HepG2 (cell line): Measurements from ENCODE around the gene EEPD1. TPM values are rescaled to one million over a fixed set of nuclear protein-coding genes. Genes with fewer than 3 reads are reported as not detected.

Experiments used
- ATAC-seq: fragments of 200-7000 bp; cut with Tn5 transposase; 3 replicates; pipeline ENCODE4 v1.9.1; 2020; ENCODE audit warnings: mild to moderate bottlenecking, moderate library complexity
- BruUV-seq: library from RNA; stranded (reverse); fragments of 400-500 nt; replicated peaks from 2 replicates; lab custom pipeline; 2021; lab: Mats Ljungman, UMichigan
- CTCF ChIA-PET: fragments of 300-600 bp; formaldehyde crosslinking; extraction: SDS; loops from one replicate; lab custom pipeline; 2021; ENCODE audit warnings: low total read pairs, inconsistent platforms, low intra/inter-chr PET ratio; lab: Yijun Ruan, JAX
- POLR2A ChIA-PET: fragments of 350-600 bp; sonication (Branson Sonifier 250); formaldehyde crosslinking; loops from one replicate; lab custom pipeline; 2020; ENCODE audit warnings: antibody characterized with exemption, inconsistent platforms; lab: Yijun Ruan, JAX
- DNase-seq: peaks from one replicate; pipeline ENCODE4 v3.0.0-alpha.2; 2015; ENCODE audit warnings: low spot score
- FAIRE-seq: peaks from 3 replicates; lab custom pipeline; 2011; peaks lifted over from hg19 to GRCh38; lab: Jason Lieb, UNC
- H2AFZ ChIP-seq: one replicate; pipeline ENCODE4 v1.6.1; 2011; ENCODE audit warnings: low read length, inconsistent platforms
- H3K27ac ChIP-seq: fragments of 300-600 bp; 3 replicates; pipeline ENCODE4 v1.8.0; 2011; ENCODE audit warnings: mixed run types, mild to moderate bottlenecking, mixed read lengths, low read length, inconsistent platforms; ENCODE audit not compliant: insufficient read depth; ENCODE audit errors: extremely low read length
- H3K27me3 ChIP-seq, 2 experiments: fragments of 200-600 bp in 1 of 2; 2 replicates in 1 of 2; 3 replicates in 1 of 2; pipeline versions ENCODE4 v1.6.0 to v1.8.0; 2011; ENCODE audit warnings: low read length in 2 of 2, mild to moderate bottlenecking in 2 of 2, moderate library complexity in 2 of 2, inconsistent platforms in 1 of 2; ENCODE audit not compliant: insufficient read depth in 2 of 2, control insufficient read depth in 1 of 2
- H3K36me3 ChIP-seq, 2 experiments: fragments of 200-600 bp in 1 of 2; replicated peaks in 1 of 2; 2 replicates in 1 of 2; 3 replicates in 1 of 2; pipeline versions ENCODE4 v1.5.1 to v1.8.0; 2011; ENCODE audit warnings: low read length in 2 of 2, inconsistent platforms in 1 of 2; ENCODE audit not compliant: insufficient read depth in 2 of 2, control insufficient read depth in 1 of 2
- H3K4me1 ChIP-seq: 2 replicates; pipeline ENCODE4 v1.5.1; 2012; ENCODE audit warnings: low read length, inconsistent platforms; ENCODE audit not compliant: insufficient read depth
- H3K4me2 ChIP-seq: 2 replicates; pipeline ENCODE4 v1.6.0; 2011; ENCODE audit warnings: low read depth, low read length, inconsistent platforms
- H3K4me3 ChIP-seq, 3 experiments: fragments of 200-600 bp in 1 of 3; sonication (generic), shearing (Covaris generic) in 1 of 3; replicated peaks in 1 of 3; 2 replicates each; pipeline ENCODE4 v1.5.1; 2011 to 2016; ENCODE audit warnings: low read length in 3 of 3, inconsistent platforms in 2 of 3, low read depth in 2 of 3, mild to moderate bottlenecking in 2 of 3, control low read depth in 1 of 3, mixed read lengths in 1 of 3; ENCODE audit not compliant: insufficient read depth in 1 of 3
- H3K79me2 ChIP-seq: one replicate; pipeline ENCODE4 v1.6.1; 2011; ENCODE audit warnings: low read length, inconsistent platforms; ENCODE audit not compliant: insufficient read depth
- H3K9ac ChIP-seq: 2 replicates; pipeline ENCODE4 v1.6.0; 2011; ENCODE audit warnings: mild to moderate bottlenecking, low read depth, low read length, inconsistent platforms; ENCODE audit not compliant: insufficient read depth
- H3K9me3 ChIP-seq: 2 replicates; pipeline ENCODE4 v1.5.1; 2012; ENCODE audit warnings: mild to moderate bottlenecking, low read length
- H4K20me1 ChIP-seq: 2 replicates; pipeline ENCODE4 v1.6.0; 2011; ENCODE audit warnings: inconsistent platforms, mild to moderate bottlenecking, low read length, moderate library complexity; ENCODE audit not compliant: insufficient read depth
- ELF3 ChIP-seq: IDR thresholded peaks from 2 replicates; pipeline ENCODE4 v1.6.1; 2016; ENCODE audit warnings: missing genetic modification reagents, missing compliant biosample characterization
- ELF4 ChIP-seq: sonication (generic); formaldehyde crosslinking; IDR thresholded peaks from 2 replicates; pipeline ENCODE4 v1.5.0; 2020; ENCODE audit warnings: missing genetic modification reagents, mild to moderate bottlenecking, moderate library complexity, borderline replicate concordance
- HDAC6 ChIP-seq: fragments of 200-600 bp; sonication (generic); IDR thresholded peaks from 2 replicates; pipeline ENCODE4 v1.7.0; 2017; ENCODE audit warnings: mild to moderate bottlenecking, antibody characterized with exemption, low read length, low read depth
- HNRNPH1 ChIP-seq: fragments of 200-400 bp; formaldehyde crosslinking; optimal IDR thresholded peaks from 2 replicates; pipeline ENCODE3; 2017; ENCODE audit warnings: mild to moderate bottlenecking, low read depth, low read length
- KAT2B ChIP-seq: fragments of 150-350 bp; IDR thresholded peaks from 2 replicates; pipeline ENCODE4 v1.6.1; 2014; ENCODE audit warnings: low read depth, low read length, borderline replicate concordance
- NRL ChIP-seq: sonication (generic); formaldehyde crosslinking; IDR thresholded peaks from 2 replicates; pipeline ENCODE4 v1.5.0; 2020; ENCODE audit warnings: missing genetic modification reagents, mild to moderate bottlenecking, moderate library complexity, borderline replicate concordance
- PBX3 ChIP-seq: sonication (generic); formaldehyde crosslinking; IDR thresholded peaks from 2 replicates; pipeline ENCODE4 v1.8.1; 2023; ENCODE audit warnings: missing genetic modification reagents, inconsistent platforms, borderline replicate concordance
- SRSF1 ChIP-seq: fragments of 200-400 bp; formaldehyde crosslinking; optimal IDR thresholded peaks from 2 replicates; pipeline ENCODE3; 2017; ENCODE audit warnings: mild to moderate bottlenecking, low read depth, low read length, moderate library complexity
- TAF15 ChIP-seq: fragments of 200-400 bp; formaldehyde crosslinking; IDR thresholded peaks from one replicate; pipeline ENCODE4 v1.6.1; 2018; ENCODE audit warnings: mild to moderate bottlenecking, low read depth, low read length; ENCODE audit not compliant: poor library complexity, severe bottlenecking
- ZBTB34 ChIP-seq: sonication (generic); formaldehyde crosslinking; IDR thresholded peaks from 2 replicates; pipeline ENCODE4 v1.8.0; 2022; ENCODE audit warnings: mild to moderate bottlenecking, missing genetic modification reagents
- ZFP36 ChIP-seq: fragments of 150-350 bp; IDR thresholded peaks from 2 replicates; pipeline ENCODE4 v1.6.1; 2018; ENCODE audit warnings: borderline replicate concordance, low read length, low read depth; ENCODE audit not compliant: partially characterized antibody
- ZNF451 ChIP-seq: sonication (generic); formaldehyde crosslinking; IDR thresholded peaks from 2 replicates; pipeline ENCODE4 v1.5.0; 2020; ENCODE audit warnings: mild to moderate bottlenecking, missing genetic modification reagents
- ZNF776 ChIP-seq: sonication (generic); formaldehyde crosslinking; IDR thresholded peaks from 2 replicates; pipeline ENCODE4 v1.4.0; 2020; ENCODE audit warnings: mild to moderate bottlenecking, missing genetic modification reagents
- WGBS: methylation state at CpG from one replicate; pipeline ENCODE4 v1.1.6; 2017; ENCODE audit warnings: low lambda C conversion rate; 5-methylcytosine and 5-hydroxymethylcytosine counted together
- in situ Hi-C: cut with HindIII; loops from 2 replicates; pipeline ENCODE4 v1.10.0; 2017; ENCODE audit warnings: low pct_unique_long_range_greater_than_20kb; ENCODE audit not compliant: extremely low pct_ligation_motif_present
- intact Hi-C: fragments of 100-400 bp; cut with micrococcal nuclease; formaldehyde crosslinking; loops from one replicate; pipeline ENCODE4 v1.10.0; 2022; ENCODE audit not compliant: unreplicated experiment
- polyA plus RNA-seq, 8 experiments: library from polyadenylated mRNA; depleted of rRNA in 3 of 8; stranded (reverse) in 7 of 8; unstranded in 1 of 8; fragments of >200 nt; fragmentation: Illumina TruSeq in 4 of 8; extraction: Trizol in 4 of 8; gene quantifications; 2 replicates each; pipeline versions ENCODE4 v1.2.1 to v1.2.3, GENCODE V29; 2011 to 2016; ENCODE audit warnings: low read depth in 4 of 8, missing spikeins in 1 of 8, mixed read lengths in 1 of 8; ENCODE audit not compliant: insufficient read depth in 1 of 8
- total RNA-seq, 5 experiments: library from RNA; depleted of rRNA; stranded (reverse); fragments of >200 nt; fragmentation: Illumina TruSeq; extraction: Trizol; gene quantifications; 2 replicates each; pipeline ENCODE4 v1.2.3, GENCODE V29; 2016; ENCODE audit warnings: low read depth in 1 of 5
- TF ChIP-seq, protein P1 (sequence below): sonication (generic); formaldehyde crosslinking; IDR thresholded peaks from 2 replicates; pipeline ENCODE4 v1.5.0; 2020; ENCODE audit warnings: mild to moderate bottlenecking, low read depth, missing genetic modification reagents, borderline replicate concordance

The EEPD1 gene
- total and polyA plus RNA-seq, 2 of the 13 experiments (the other 11 are each of a cell fraction or from before 2014, with no cell fraction given): 10.1 to 16.4 TPM

GRCh38 chr7:36204929-36205635, 52.0 kb downstream of the EEPD1 start:
- no peak overlapping the region for H3K4me2 ChIP-seq
- H3K9ac ChIP-seq: no peak overlapping the region
- H3K79me2 ChIP-seq: peaks cover 16% of the 10 kb centered on the region
- 91% methylated on average over 6 of the region's 6 CpGs for WGBS
- intact Hi-C loops (no loop called here), in situ Hi-C loops (no loop called here)
- H3K27ac ChIP-seq: no peak overlapping the region
- no peak overlapping the region for H2AFZ ChIP-seq
- TF ChIP-seq HNRNPH1: no peak
- TF ChIP-seq ZNF776 (CRISPR knock-in tag): no peak
- no peak for TF ChIP-seq NRL (CRISPR knock-in tag)
- BruUV-seq: no TSS peak
- POLR2A ChIA-PET: no interaction called here
- peaks cover 81% of the 10 kb centered on the region for H3K4me1 ChIP-seq
- ATAC-seq: no peak
- CTCF ChIA-PET: no interaction called here
- no peak for FAIRE-seq
- no peak overlapping the region for H3K4me3 ChIP-seq
- no peaks in the 10 kb centered on the region for H3K9me3 ChIP-seq
- H3K27me3 ChIP-seq: no peaks in the 10 kb centered on the region
- no peaks in the 10 kb centered on the region for H4K20me1 ChIP-seq
- peaks cover 6 to 8% of the 10 kb centered on the region in 2 experiments; a peak in 4 of 5 replicates for H3K36me3 ChIP-seq
- DNase-seq: no peak

GRCh38 chr7:36205803-36206202, 52.7 kb downstream of the EEPD1 start:
- Histone ChIP-seq H4K20me1 (no peaks in the 10 kb centered on the region), H3K27me3 (no peaks in the 10 kb centered on the region), H3K9me3 (no peaks in the 10 kb centered on the region), H3K36me3 (peaks cover 6 to 8% of the 10 kb centered on the region in 2 experiments; a peak in 4 of 5 replicates), H3K4me2 (no peak overlapping the region), H3K9ac (no peak overlapping the region), H3K79me2 (peaks cover 16% of the 10 kb centered on the region), H2AFZ (no peak overlapping the region), H3K27ac (no peak overlapping the region), H3K4me1 (peaks cover 89% of the 10 kb centered on the region), H3K4me3 (no peak overlapping the region)
- intact Hi-C loops (no loop called here), in situ Hi-C loops (no loop called here)
- DNase-seq: no peak
- WGBS: 100% methylated on average over 3 of the region's 6 CpGs
- FAIRE-seq: no peak
- POLR2A ChIA-PET: no interaction called here
- no TSS peak for BruUV-seq
- peak; percentile 27; the same call in 2 of the 3 replicates for ATAC-seq
- CTCF ChIA-PET: no interaction called here
- TF ChIP-seq ZFP36 (no peak), ZNF451 (CRISPR knock-in tag) (no peak), SRSF1 (no peak), HDAC6 (no peak), ZBTB34 (CRISPR knock-in tag) (no peak), ELF4 (no peak), KAT2B (no peak), TAF15 (no peak), PBX3 (CRISPR knock-in tag) (no peak), ELF3 (CRISPR knock-in tag) (no peak)
- TF ChIP-seq, protein P1, sequence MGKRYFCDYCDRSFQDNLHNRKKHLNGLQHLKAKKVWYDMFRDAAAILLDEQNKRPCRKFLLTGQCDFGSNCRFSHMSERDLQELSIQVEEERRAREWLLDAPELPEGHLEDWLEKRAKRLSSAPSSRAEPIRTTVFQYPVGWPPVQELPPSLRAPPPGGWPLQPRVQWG (CRISPR knock-in tag): no peak
